ENCODE data around the gene SGF29.

The SGF29 gene

GRCh38 chr16:28527985-28528384 lies 25.7 kb upstream of the SGF29 start:
- TF ChIP-seq CTCF (conservative IDR thresholded peaks at IDR 0.05; ENCODE audit: low read depth, low read length), result no peak
- H3K4me3 ChIP-seq (IDR thresholded peaks at IDR 0.05; ENCODE audit: insufficient read depth, low read depth, low read length), result no peak overlapping the region
- no peak overlapping the region for H3K4me2 ChIP-seq
- no peaks in the 10 kb centered on the region for H4K20me1 ChIP-seq (ENCODE audit: insufficient read depth)
- no peak overlapping the region for H3K27ac ChIP-seq
- H3K9ac ChIP-seq, result no peak overlapping the region
- no peaks in the 10 kb centered on the region for H3K36me3 ChIP-seq (ENCODE audit: insufficient read depth)
- H2AFZ ChIP-seq (ENCODE audit: low read depth), result no peak overlapping the region
- no peaks in the 10 kb centered on the region for H3K27me3 ChIP-seq (ENCODE audit: insufficient read depth, low read depth)
- H3K79me2 ChIP-seq (ENCODE audit: insufficient read depth, low read depth), result no peaks in the 10 kb centered on the region
- H3K4me1 ChIP-seq (ENCODE audit: low read depth, poor library complexity, severe bottlenecking), result peaks cover 3% of the 10 kb centered on the region

- Histone ChIP-seq H3K27ac (no peak overlapping the region), H3K4me1 (ENCODE audit: low read depth, poor library complexity, severe bottlenecking) (no peaks in the 10 kb centered on the region), H3K9ac (no peak overlapping the region), H3K79me2 (ENCODE audit: insufficient read depth, low read depth) (no peaks in the 10 kb centered on the region), H3K4me3 (IDR thresholded peaks at IDR 0.05; ENCODE audit: insufficient read depth, low read depth, low read length) (no peak overlapping the region), H3K27me3 (ENCODE audit: insufficient read depth, low read depth) (no peaks in the 10 kb centered on the region), H3K36me3 (ENCODE audit: insufficient read depth) (no peaks in the 10 kb centered on the region), H2AFZ (ENCODE audit: low read depth) (no peak overlapping the region), H4K20me1 (ENCODE audit: insufficient read depth) (no peaks in the 10 kb centered on the region), H3K4me2 (no peak overlapping the region)
- no peak for TF ChIP-seq CTCF (conservative IDR thresholded peaks at IDR 0.05; ENCODE audit: low read depth, low read length)
These were observed 25.3 kb upstream of the SGF29 start for GRCh38 chr16:28528463-28528867.

- Histone ChIP-seq H3K27me3 (ENCODE audit: insufficient read depth, low read depth) (no peaks in the 10 kb centered on the region), H3K27ac (no peak overlapping the region), H3K4me3 (IDR thresholded peaks at IDR 0.05; ENCODE audit: insufficient read depth, low read depth, low read length) (no peak overlapping the region), H3K36me3 (ENCODE audit: insufficient read depth) (no peaks in the 10 kb centered on the region), H3K4me1 (ENCODE audit: low read depth, poor library complexity, severe bottlenecking) (no peaks in the 10 kb centered on the region), H3K79me2 (ENCODE audit: insufficient read depth, low read depth) (no peaks in the 10 kb centered on the region), H2AFZ (ENCODE audit: low read depth) (no peak overlapping the region), H3K4me2 (no peak overlapping the region), H3K9ac (no peak overlapping the region), H4K20me1 (ENCODE audit: insufficient read depth) (no peaks in the 10 kb centered on the region)
- no peak for TF ChIP-seq CTCF (conservative IDR thresholded peaks at IDR 0.05; ENCODE audit: low read depth, low read length)
These were observed 24.6 kb upstream of the SGF29 start for GRCh38 chr16:28529124-28529523.

- no peak overlapping the region for H3K4me3 ChIP-seq (IDR thresholded peaks at IDR 0.05; ENCODE audit: insufficient read depth, low read depth, low read length)
- no peaks in the 10 kb centered on the region for H3K79me2 ChIP-seq (ENCODE audit: insufficient read depth, low read depth)
- H2AFZ ChIP-seq (ENCODE audit: low read depth), result no peak overlapping the region
- no peak overlapping the region for H3K4me2 ChIP-seq
- no peak overlapping the region for H3K27ac ChIP-seq
- H4K20me1 ChIP-seq (ENCODE audit: insufficient read depth), result no peaks in the 10 kb centered on the region
- H3K4me1 ChIP-seq (ENCODE audit: low read depth, poor library complexity, severe bottlenecking), result peaks cover 8% of the 10 kb centered on the region
- no peak for TF ChIP-seq CTCF (conservative IDR thresholded peaks at IDR 0.05; ENCODE audit: low read depth, low read length)
- H3K9ac ChIP-seq, result no peak overlapping the region
- no peaks in the 10 kb centered on the region for H3K27me3 ChIP-seq (ENCODE audit: insufficient read depth, low read depth)
- no peaks in the 10 kb centered on the region for H3K36me3 ChIP-seq (ENCODE audit: insufficient read depth)
These were observed 21.7 kb upstream of the SGF29 start for GRCh38 chr16:28531777-28532744.

Measured in KMS-11 (cell line).